ENCODE results near the gene PTMA. TPM values are rescaled to one million over a fixed set of nuclear protein-coding genes. Genes with fewer than 3 reads are reported as not detected.

The PTMA gene
- total and polyA plus RNA-seq, 2 of the 4 experiments (the other 2 are of a cell fraction): 380 to 742 TPM

- no peak overlapping the region for H3K14ac ChIP-seq (replicated peaks; ENCODE audit: low read depth, low read length)
- no peaks in the 10 kb centered on the region for H3K36me3 ChIP-seq (ENCODE audit: control insufficient read depth, insufficient read depth, low read length)
- intact Hi-C loops (cut with micrococcal nuclease) (no loop called here), dilution Hi-C loops (cut with HindIII; ENCODE audit: low sequenced_read_pairs, unreplicated experiment) (no loop called here), in situ Hi-C loops (cut with MboI; ENCODE audit: low sequenced_read_pairs) (no loop called here)
- H3K79me1 ChIP-seq (ENCODE audit: low read depth in 1 of 2, low read length in 2 of 2): no peaks in the 10 kb centered on the region
- ChIA-PET CTCF (interaction anchor here (0.6 kb wide), 1 partner anchor 66 kb away, joined by 6 read pairs; no protein-coding TSS in a partner anchor), POLR2A (ENCODE audit: unreplicated experiment) (interaction anchor here (0.7 kb wide), 1 partner anchor 10 kb away, joined by 7 read pairs; no protein-coding TSS in a partner anchor)
- no peak overlapping the region for H2AK9ac ChIP-seq (replicated peaks; ENCODE audit: low read depth, low read length, poor library complexity)
- H3K18ac ChIP-seq (ENCODE audit: low read depth, low read length): no peak overlapping the region
- no peak overlapping the region for H3K4ac ChIP-seq (ENCODE audit: low read depth, low read length)
- 0 out of 2 replicates have a peak, but pooled peaks cover 2% of the 10 kb centered on the region for H3K9me1 ChIP-seq (ENCODE audit: insufficient read depth, low read length)
- H3K4me1 ChIP-seq (ENCODE audit: control insufficient read depth, insufficient read depth, low read length): no peaks in the 10 kb centered on the region
- TF ChIP-seq RAD21 (IDR thresholded peaks at IDR 0.05; ENCODE audit: low read length): no peak
- no peak for TF ChIP-seq NFE2L2 (IDR thresholded peaks at IDR 0.05; ENCODE audit: low read depth, low read length)
- no peak for TF ChIP-seq BHLHE40 (IDR thresholded peaks at IDR 0.05; ENCODE audit: low read depth, low read length)
- TF ChIP-seq USF2 (IDR thresholded peaks at IDR 0.05; ENCODE audit: low read depth, low read length): no peak
- TF ChIP-seq MAFK (IDR thresholded peaks at IDR 0.05; ENCODE audit: low read depth, low read length): no peak
- TF ChIP-seq RCOR1 (IDR thresholded peaks at IDR 0.05; ENCODE audit: insufficient replicate concordance, low read length): no peak
- TF ChIP-seq MXI1 (IDR thresholded peaks at IDR 0.05; ENCODE audit: borderline replicate concordance, low read depth, low read length): no peak
- no peak for TF ChIP-seq RFX5 (IDR thresholded peaks at IDR 0.05; ENCODE audit: low read depth, low read length)
- TF ChIP-seq SMC3 (IDR thresholded peaks at IDR 0.05; ENCODE audit: low read depth, low read length): no peak
- no peak overlapping the region for H4K91ac ChIP-seq (ENCODE audit: insufficient read depth, low read depth, low read length)
- no peak overlapping the region for H2BK5ac ChIP-seq (ENCODE audit: low read depth, low read length, poor library complexity, severe bottlenecking)
- WGBS, 2 experiments (ENCODE audit: extremely low coverage in 2 of 2, insufficient read length in 1 of 2): 66% methylated on average over 3 of the region's 9 CpGs; no CpG with 5 or more reads in 1 of the 2 experiments
- no peak overlapping the region for H3K23ac ChIP-seq (ENCODE audit: low read depth, low read length)
- no peak overlapping the region for H2AFZ ChIP-seq (replicated peaks; ENCODE audit: low read length, poor library complexity)
- no peak overlapping the region for H3K56ac ChIP-seq (ENCODE audit: extremely low read depth, insufficient read depth, low read length)
- H4K20me1 ChIP-seq (ENCODE audit: insufficient read depth, low read length): no peaks in the 10 kb centered on the region
- H3K9ac ChIP-seq (ENCODE audit: low read depth, low read length): no peak overlapping the region
- no peak overlapping the region for H4K5ac ChIP-seq (ENCODE audit: low read depth, low read length)
- H3K27ac ChIP-seq (ENCODE audit: insufficient read depth, low read length): no peak overlapping the region
- no peak overlapping the region for H3K4me2 ChIP-seq (ENCODE audit: low read depth, low read length)
- BruUV-seq (replicated peaks): no TSS peak
- no peak overlapping the region for H2BK20ac ChIP-seq (ENCODE audit: low read depth, low read length)
- no peaks in the 10 kb centered on the region for H3K9me3 ChIP-seq (ENCODE audit: control insufficient read depth, insufficient read depth, low read length)
- no peak overlapping the region for H2BK120ac ChIP-seq (ENCODE audit: low read depth, low read length)
- DNase-seq (no peak), ATAC-seq (ENCODE audit: low read depth) (no peak)
- no peak overlapping the region for H2BK15ac ChIP-seq (ENCODE audit: low read depth, low read length)
- H3K27me3 ChIP-seq (ENCODE audit: control insufficient read depth, insufficient read depth, low read length): no peaks in the 10 kb centered on the region
- no peak overlapping the region for H2AK5ac ChIP-seq (ENCODE audit: low read depth, low read length)
- no peak overlapping the region for H3K4me3 ChIP-seq (ENCODE audit: insufficient read depth, low read depth, low read length)
- no peak overlapping the region for H4K8ac ChIP-seq (ENCODE audit: low read depth in 2 of 2, low read length in 2 of 2)
These were observed 35.2 kb downstream of the PTMA start for GRCh38 chr2:231743376-231744116.

Data from IMR-90 (cell line).